ENCODE results near the gene ESPN.

ESPN gene

GRCh38 chr1:6483761-6484117 lies 59.2 kb downstream of the ESPN start:
- Histone ChIP-seq H3K27me3 (replicated peaks; ENCODE audit: control insufficient read depth, insufficient read depth, low read length) (no peaks in the 10 kb centered on the region; the same call in 1 of the 2 replicates), H3K4me3 (replicated peaks; ENCODE audit: low read depth, low read length) (no peak overlapping the region), H3K36me3 (ENCODE audit: control insufficient read depth, insufficient read depth, low read length) (no peaks in the 10 kb centered on the region)
- no peak for DNase-seq (ENCODE audit: extremely low read depth, insufficient read length)
- TF ChIP-seq CTCF (IDR thresholded peaks at IDR 0.05; ENCODE audit: insufficient read depth, low read length, poor library complexity, severe bottlenecking), result no peak

DNA sequence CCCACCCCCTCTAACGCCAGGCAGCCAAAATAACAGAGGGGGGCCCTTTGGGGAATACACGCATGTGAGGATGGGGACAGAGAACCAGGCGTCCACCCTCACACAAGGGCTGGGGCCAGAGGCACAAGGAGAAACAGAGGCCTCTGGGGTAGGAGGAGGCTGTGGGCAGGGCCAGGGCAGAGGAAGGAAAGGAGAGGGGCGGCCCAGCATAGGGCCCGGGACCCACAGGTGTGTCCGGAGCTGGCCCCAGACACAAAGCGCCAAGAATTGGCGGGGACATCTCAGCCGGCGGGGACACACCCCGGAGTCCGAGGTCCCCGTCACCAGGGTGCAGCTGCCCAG lies 60.2 kb downstream of the ESPN start:
- H3K4me3 ChIP-seq (replicated peaks; ENCODE audit: low read depth, low read length), result peak overlapping the region; percentile 27; the same call in 1 of the 2 replicates
- TF ChIP-seq CTCF (IDR thresholded peaks at IDR 0.05; ENCODE audit: insufficient read depth, low read length, poor library complexity, severe bottlenecking), result no peak
- DNase-seq (ENCODE audit: extremely low read depth, insufficient read length), result no peak
- H3K27me3 ChIP-seq (replicated peaks; ENCODE audit: control insufficient read depth, insufficient read depth, low read length), result no peaks in the 10 kb centered on the region; the same call in 1 of the 2 replicates
- no peaks in the 10 kb centered on the region for H3K36me3 ChIP-seq (ENCODE audit: control insufficient read depth, insufficient read depth, low read length)

DNA sequence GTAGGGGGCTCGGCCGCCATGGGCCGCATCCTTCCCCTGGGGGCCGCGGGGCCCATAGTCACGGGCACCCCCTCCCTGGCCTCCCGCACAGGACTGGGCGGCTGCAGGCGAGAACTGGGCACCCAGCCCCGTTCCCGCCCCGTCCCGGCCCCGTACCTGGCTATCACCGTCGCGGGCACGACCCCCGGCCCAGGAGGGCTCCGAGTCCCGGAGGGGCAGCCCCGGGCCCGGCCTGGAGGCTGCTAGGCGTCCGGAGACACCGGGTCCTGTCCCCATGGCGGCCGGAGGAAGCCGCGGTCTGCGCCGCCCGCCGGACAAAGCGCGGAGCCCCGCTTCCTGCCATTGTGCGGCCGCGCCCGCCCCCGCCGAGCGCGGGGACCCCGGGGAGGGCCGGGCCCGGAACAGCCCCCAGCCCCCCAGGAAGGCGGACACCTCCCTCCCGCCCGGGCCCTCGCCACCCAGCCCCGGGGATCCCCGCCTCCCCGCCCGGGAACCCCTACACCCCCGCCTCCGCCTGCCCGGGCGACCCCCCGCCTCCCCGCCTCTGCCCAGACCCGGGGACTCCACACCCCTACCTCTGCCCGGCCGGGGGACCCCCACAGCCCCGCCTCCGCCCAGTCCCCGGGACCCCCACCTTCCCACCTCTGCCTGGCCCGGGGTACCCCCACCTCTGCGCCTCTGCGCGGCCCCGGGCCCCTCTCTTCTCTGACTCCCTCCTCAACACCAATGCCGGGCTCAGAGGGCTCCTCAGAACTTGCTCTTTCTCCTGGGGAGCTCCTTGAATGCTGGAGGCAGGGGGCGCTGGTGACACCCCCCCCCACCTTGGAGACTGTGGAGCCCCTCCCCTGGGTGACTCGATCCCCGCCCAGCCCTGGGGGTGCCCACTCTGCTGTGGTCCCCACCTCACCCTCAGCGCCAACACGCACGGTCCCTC lies 60.9 kb downstream of the ESPN start:
- Histone ChIP-seq H3K4me3 (replicated peaks; ENCODE audit: low read depth, low read length) (peak overlapping the region; percentile 27; the same call in 1 of the 2 replicates), H3K27me3 (replicated peaks; ENCODE audit: control insufficient read depth, insufficient read depth, low read length) (no peaks in the 10 kb centered on the region; the same call in 1 of the 2 replicates), H3K36me3 (ENCODE audit: control insufficient read depth, insufficient read depth, low read length) (no peaks in the 10 kb centered on the region)
- no peak for DNase-seq (ENCODE audit: extremely low read depth, insufficient read length)
- TF ChIP-seq CTCF (IDR thresholded peaks at IDR 0.05; ENCODE audit: insufficient read depth, low read length, poor library complexity, severe bottlenecking), result peak; percentile 12

DNA sequence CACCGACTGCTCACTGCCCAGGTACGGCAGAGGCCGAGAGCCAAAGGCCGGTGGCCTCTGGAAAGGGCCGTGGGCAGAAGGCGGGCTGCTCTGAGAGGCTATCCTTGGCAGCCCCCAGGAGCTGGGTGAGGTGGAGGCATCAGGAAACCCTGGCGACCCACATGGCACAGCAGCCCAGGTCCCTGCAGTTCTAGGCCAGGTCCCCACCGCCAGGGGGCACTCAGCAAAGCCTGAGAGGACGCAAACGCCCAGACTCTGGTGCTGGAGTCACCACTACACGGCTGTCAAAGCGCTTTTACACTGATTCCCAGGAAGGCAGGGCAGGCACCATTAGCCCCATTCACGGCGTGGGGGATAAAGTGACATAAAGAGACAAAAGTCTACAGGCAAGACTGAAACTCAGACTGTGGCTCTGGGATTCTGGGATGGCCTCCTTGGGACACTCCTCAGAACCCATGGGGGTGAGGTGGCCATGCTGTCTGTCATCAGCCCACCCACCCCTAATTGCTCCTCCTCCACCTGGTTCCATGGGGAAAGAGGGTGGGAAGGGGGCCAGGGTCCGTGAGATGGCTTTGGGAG lies 61.9 kb downstream of the ESPN start:
- TF ChIP-seq CTCF (IDR thresholded peaks at IDR 0.05; ENCODE audit: insufficient read depth, low read length, poor library complexity, severe bottlenecking), result peak; percentile 98
- Histone ChIP-seq H3K4me3 (replicated peaks; ENCODE audit: low read depth, low read length) (no peak overlapping the region), H3K36me3 (ENCODE audit: control insufficient read depth, insufficient read depth, low read length) (no peaks in the 10 kb centered on the region), H3K27me3 (replicated peaks; ENCODE audit: control insufficient read depth, insufficient read depth, low read length) (no peaks in the 10 kb centered on the region; the same call in 1 of the 2 replicates)
- peak; percentile 56 for DNase-seq (ENCODE audit: extremely low read depth, insufficient read length)

DNA sequence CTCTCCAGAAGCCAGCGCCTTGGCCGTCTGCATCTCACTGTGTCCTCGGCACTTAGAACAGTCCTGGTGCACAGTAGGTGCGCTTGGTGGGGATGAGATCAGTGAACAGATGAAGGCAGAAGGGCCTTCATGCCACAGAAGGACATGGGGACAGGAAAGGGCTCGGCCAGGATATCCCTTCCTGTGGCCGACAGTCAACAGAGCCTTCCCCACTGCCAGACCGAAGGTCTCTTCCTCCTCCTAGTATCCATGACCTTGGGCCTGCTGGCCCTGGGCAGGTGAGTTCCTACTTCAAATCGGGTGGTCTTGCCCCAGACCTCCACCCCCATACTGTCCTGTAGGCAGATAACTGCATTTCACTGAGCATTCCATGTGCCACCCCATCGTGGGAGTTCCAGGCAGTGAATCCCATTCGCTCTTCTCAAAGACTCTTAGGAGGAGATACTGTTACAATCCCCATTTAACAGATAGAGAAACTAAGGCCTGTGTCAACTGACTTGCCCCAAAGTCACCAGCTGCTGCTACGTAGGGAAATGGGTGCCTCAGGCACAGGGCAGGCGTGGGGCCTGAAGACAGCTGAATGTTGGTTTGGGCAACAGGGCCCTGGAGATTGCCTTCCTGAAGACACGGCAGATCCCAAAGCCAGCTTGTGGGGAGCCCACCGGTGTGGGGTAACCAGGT lies 63.4 kb downstream of the ESPN start:
- no peak for DNase-seq (ENCODE audit: extremely low read depth, insufficient read length)
- Histone ChIP-seq H3K36me3 (ENCODE audit: control insufficient read depth, insufficient read depth, low read length) (no peaks in the 10 kb centered on the region), H3K27me3 (replicated peaks; ENCODE audit: control insufficient read depth, insufficient read depth, low read length) (no peaks in the 10 kb centered on the region; the same call in 1 of the 2 replicates), H3K4me3 (replicated peaks; ENCODE audit: low read depth, low read length) (no peak overlapping the region)
- no peak for TF ChIP-seq CTCF (IDR thresholded peaks at IDR 0.05; ENCODE audit: insufficient read depth, low read length, poor library complexity, severe bottlenecking)
